GM18858 (cell line): ENCODE measurements around the gene WBP2.
A peak's percentile ranks its signal among the peaks of the same experiment; 100 is the strongest.
"Not testable (repeated sequence)": the region's sequence is repeated elsewhere in the genome, so short reads cannot be mapped to it uniquely, and the experiment has no call there.

Source experiments
- ATAC-seq: cut with Tn5 transposase; IDR thresholded peaks from one replicate; pipeline ENCODE4 v1.9.1; 2021; ENCODE audit not compliant: unreplicated experiment

WBP2 gene

GRCh38 chr17:75869282-75870141 is 14.4 kb upstream of the WBP2 start:
- no peak for ATAC-seq

DNA sequence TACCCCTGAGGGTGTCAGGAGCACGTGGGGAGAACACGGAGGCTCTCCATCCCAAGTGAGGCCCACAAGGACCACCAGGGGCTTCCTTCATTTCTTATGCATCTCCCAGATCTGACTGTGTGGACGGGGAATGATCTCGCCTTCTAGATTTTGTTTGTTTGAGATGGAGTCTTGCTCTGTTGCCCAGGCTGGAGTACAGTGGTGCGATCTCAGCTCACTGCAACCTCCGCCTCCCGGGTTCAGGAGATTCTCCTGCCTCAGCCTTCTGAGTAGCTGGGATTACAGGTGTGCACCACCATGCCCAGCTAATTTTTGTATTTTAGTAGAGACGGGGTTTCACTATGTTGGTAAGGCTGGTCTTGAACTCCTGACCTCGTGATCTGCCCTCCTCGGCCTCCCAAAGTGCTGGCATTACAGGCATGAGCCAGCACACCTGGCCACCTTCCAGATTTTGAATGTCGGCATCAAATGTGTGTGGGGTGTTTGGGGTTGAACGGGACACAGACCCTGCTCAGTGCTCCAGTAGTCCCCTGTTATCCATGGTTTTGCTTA is 13.7 kb upstream of the WBP2 start:
- ATAC-seq: not testable (repeated sequence)

- not testable (repeated sequence) for ATAC-seq
Measured at GRCh38 chr17:75865404-75866188, 10.5 kb upstream of the WBP2 start.

- ATAC-seq: peak; percentile 16
Measured at GRCh38 chr17:75864887-75865286, 9.8 kb upstream of the WBP2 start.

- ATAC-seq: peak; percentile 75
Measured at GRCh38 chr17:75864448-75864871, 9.3 kb upstream of the WBP2 start.

DNA sequence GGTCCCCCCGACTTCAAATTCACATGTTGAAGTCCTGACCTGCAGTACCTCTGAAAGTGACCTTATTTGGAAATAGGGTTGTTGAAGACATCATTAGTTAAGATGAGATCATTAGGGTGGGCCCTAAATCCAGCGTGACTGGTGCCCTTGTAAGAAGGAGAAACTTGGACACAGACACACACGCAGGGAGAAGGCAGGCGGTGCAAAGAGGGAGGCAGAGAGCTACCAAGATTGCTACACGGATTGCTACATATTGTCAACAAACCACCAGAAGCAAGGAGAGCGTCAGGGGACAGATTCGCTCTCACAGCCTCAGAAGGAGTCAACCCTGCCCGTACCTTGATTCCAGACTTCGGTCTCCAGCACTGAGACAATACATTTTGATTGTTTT is 6.8 kb upstream of the WBP2 start:
- ATAC-seq: no peak

GRCh38 chr17:75859358-75859757 is 4.2 kb upstream of the WBP2 start:
- ATAC-seq: not testable (repeated sequence)

DNA sequence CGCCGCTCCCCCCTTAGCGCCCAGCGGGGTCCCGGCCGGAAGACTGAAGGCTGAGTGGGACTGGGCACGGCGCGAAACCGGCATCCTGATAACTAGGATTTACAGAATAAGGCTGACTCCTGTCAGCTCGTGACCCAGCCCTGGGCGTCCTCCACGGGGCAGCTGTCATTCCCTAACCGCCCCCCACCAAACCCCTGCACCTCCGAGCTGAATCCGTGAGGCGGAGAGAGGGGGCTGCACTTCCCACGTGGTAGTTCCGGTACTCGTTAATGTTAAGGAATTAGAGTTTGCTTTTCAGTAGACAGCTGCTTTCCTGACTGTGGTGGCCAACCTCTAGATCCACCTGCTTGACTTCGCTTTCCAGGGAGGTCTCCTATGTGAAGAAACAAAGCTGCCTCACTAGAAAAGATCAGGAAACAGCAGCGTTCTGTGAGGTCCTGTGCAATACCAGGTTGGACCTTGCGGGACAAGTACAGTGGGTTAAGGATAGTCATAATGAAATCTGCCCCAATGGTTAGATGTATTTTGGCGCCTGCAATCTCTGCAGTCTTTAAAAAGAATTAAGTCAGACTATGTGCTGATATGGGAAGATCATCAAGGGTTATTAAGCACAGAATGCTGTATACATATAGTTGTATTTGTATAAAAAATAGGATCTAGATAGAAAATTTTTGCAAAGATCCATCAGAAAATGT is 1.1 kb upstream of the WBP2 start:
- no peak for ATAC-seq

DNA sequence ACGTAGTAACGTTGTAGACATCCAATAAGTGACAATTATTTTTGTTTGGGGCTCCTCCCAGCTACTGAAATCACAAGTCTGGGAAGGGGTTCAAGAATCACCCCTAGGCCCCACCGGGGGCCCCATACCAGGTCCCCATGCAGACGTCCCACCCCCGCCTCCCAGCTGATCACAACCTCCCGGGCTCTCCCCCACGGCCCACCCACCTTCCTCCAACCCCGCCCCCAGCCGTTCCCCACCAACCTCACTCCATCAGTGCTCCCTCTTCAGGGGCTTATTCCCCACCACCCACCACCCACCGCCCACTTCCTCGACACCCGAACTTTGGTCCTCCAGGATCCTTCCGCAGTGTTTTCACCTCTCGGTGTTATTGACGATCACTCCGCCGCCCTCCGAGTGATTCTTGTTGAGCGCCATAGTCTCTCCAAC is 240 bp downstream of the WBP2 start:
- no peak for ATAC-seq

DNA sequence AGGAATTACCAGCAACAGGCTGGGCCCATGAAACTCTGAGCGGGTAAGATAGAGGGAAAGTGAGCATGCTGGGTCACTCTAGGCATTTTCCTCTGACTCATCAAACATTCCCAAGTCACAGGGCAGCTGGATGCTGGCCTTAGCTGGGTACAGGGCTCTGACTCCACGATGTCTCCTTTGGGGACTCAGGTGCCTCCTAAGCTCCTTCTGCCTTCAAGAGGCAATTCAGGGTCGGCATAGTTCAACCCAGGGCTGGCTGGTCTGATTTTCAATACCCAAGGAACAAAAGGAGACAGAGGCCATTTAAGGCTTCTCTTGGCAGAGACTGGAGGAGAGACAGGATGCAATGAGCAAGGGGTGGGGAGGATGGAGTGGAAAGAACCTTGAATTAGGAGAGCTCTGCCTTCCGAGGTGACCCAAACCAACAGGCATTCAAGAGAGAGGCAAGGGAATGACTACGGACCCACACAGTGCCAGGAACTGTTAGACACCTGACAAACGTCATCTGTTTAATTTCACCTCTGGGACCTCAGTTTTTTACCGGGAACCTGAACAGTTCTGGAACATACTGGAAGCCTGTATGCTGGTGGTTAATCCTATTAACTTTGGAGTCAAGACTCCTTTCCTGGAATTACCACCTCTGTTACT is 910 bp downstream of the WBP2 start:
- ATAC-seq: no peak

GRCh38 chr17:75853433-75853832 is 1.7 kb downstream of the WBP2 start:
- no peak for ATAC-seq

GRCh38 chr17:75851693-75851991 is 3.5 kb downstream of the WBP2 start:
- ATAC-seq: not testable (repeated sequence)

GRCh38 chr17:75850928-75851692 is 4.0 kb downstream of the WBP2 start:
- no peak for ATAC-seq

DNA sequence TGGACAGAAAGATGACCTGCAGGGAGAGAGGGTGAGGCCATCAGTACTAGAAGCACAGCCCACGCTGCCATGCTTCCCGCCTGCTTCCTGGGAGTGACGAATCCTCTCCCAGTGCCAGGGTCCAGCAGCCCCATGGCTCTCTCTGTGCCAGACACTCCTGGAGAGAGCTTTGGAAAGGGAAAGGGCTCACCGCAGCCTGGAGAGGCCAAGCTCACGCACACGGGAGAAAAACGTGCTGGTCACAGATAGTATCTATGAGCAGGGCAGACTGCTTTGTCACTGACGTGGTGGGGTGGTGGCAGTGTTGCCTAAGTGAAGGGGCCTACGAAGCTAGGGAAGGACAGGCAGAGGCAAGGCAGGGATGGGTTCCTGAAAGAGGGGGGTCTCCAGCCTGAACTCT is 5.4 kb downstream of the WBP2 start:
- no peak for ATAC-seq

DNA sequence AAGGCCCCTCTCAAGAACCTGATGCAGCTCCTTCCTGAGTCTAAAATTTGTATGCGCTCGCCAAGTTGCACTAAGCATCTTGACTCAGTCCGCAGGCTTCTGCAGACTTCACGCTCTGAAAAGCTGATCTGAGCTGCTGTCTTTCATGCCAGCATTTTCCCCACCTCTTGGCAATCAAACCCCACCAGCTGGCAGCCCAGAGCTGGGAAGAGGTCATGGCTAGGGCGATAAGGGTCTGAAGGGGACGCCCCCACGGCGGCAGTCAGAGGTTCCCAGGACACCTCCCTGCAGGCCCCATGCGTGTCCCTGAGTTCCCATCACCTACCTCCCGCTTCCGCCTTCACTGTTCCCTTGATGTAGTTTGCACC is 5.9 kb downstream of the WBP2 start:
- ATAC-seq: no peak

DNA sequence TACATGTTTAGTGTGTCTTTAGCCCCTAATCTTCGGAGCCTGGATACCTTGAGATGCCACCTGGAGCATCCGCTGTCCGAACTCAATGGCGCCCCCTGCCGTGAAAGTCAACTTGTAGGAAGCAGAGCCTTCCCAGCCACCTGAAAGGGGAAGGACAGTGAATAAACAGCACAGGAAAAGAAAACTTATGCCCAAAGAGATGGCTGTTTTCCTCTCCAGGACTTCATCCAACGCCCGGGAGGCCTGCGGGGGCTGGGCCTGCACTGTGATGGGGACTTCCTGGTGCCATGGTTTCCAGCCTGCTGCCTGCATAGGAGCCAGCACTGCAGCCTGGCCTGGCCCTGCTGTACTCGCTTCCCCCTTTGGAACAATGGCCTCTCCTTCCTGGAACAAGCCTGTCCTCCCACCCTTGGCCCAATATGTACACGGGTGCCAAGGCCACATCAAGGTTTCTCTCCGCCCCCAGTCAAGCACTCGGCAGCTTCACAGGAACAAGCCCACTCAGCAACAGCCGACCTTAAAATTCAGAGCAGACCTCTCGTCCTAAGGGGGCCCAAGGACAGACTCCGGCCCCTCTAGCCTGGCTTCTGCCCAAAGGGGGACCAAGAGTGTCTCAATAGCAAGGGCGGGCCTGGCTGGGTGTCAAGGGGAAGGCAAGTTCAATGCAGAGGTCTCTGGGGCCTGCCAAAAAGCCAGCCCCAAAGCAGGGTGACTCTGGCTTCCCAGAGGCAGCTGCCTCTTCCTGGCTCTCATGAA is 6.4 kb downstream of the WBP2 start:
- no peak for ATAC-seq

DNA sequence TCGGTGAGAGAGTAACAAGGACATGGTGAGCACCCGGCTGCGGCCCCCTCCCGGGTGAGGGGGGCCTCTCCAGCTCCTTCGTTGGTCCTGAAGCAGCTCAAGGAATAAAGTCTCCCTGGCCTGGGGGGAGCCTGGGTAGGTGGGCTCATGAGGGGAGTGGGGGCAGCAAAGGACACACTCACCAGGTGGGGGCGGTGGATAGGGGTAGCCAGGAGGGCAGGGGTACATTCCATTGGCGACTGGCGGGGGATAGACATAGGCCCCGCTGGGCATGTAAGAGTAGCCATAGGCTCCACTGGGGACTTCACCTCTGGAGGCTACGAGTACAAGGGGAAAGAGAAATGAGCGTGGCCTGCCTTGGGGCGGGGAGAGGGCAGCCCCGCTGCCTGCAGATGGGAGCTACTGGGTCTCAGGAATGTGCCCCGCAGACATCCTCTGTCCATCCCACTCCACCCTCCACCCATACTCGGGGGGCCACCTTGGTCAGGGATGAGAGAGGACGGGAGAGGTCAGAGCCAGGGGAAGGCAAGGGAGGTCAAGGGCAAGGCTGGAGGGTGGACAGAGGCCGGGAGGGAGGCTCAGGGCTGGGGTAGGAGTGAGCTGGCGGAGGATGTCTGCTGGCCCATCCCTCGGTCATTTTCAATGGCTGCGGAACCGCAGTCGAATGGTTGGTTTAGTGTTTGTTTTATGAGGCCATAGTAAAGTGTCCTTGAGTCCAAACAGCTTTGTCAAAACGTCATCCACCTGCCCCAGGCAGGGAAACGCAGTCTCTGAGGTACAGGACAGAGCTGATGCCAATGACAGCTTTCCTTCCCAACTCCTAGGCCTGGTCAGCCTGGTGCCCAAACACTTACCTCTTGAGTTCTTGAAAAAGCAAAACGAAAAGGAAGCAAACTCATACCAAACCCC is 7.3 kb downstream of the WBP2 start:
- ATAC-seq: no peak
